ENCODE data around the gene ZSWIM4.

DNA sequence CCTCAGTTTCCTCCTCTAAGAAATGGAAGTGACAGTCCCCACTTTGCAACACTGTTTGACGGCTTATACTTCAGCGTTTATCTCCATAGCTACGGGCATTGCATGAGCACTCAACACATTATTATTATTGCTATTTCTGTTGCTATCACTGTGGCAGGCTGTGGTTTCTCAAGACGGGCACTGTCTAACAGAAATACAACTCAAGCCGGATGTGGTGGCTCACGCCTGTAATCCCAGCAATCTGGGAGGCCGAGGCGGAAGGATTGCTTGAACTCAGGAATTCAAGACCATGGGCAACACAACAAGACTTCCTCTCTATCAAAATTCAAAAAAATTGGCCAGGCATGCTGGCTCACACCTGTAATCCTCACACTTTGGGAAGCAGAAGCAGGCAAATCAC is 4.9 kb upstream of the ZSWIM4 start:
- TF ChIP-seq POLR2A (IDR thresholded peaks at IDR 0.05): no peak
- TF ChIP-seq, protein P1, sequence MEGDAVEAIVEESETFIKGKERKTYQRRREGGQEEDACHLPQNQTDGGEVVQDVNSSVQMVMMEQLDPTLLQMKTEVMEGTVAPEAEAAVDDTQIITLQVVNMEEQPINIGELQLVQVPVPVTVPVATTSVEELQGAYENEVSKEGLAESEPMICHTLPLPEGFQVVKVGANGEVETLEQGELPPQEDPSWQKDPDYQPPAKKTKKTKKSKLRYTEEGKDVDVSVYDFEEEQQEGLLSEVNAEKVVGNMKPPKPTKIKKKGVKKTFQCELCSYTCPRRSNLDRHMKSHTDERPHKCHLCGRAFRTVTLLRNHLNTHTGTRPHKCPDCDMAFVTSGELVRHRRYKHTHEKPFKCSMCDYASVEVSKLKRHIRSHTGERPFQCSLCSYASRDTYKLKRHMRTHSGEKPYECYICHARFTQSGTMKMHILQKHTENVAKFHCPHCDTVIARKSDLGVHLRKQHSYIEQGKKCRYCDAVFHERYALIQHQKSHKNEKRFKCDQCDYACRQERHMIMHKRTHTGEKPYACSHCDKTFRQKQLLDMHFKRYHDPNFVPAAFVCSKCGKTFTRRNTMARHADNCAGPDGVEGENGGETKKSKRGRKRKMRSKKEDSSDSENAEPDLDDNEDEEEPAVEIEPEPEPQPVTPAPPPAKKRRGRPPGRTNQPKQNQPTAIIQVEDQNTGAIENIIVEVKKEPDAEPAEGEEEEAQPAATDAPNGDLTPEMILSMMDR (IDR thresholded peaks at IDR 0.05): no peak

Measured in prostate gland (tissue), 2 donors.